GM19238 (cell line): ENCODE results near the gene ZNF697.
"Not testable (repeated sequence)": the region's sequence is repeated elsewhere in the genome, so short reads cannot be mapped to it uniquely, and the experiment has no call there.

Source experiments
- DNase-seq: peaks from one replicate; pipeline ENCODE4 v3.0.0; 2011; ENCODE audit warnings: low spot score; ENCODE audit not compliant: insufficient read length

Gene ZNF697

DNA sequence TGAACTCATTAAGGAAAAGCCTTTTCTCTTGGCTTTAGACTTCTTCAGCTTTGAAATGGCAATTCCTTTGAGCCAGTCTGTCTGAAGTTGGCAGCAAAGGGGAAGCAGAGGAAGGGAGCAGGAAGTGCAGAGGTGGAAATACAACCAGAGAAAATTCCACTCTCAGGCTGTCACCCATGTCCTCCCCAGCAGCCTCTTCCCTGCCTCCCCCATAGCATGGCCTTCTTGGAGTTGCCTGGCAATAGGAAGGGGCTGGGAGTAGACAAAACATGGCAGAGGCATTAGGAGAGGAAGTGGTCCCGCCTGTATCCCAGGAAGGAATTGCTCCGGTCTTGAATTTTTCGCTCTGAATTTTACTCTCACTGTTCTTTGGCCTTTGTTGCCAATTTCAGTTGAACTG is 44.8 kb downstream of the ZNF697 start:
- DNase-seq: not testable (repeated sequence)

DNA sequence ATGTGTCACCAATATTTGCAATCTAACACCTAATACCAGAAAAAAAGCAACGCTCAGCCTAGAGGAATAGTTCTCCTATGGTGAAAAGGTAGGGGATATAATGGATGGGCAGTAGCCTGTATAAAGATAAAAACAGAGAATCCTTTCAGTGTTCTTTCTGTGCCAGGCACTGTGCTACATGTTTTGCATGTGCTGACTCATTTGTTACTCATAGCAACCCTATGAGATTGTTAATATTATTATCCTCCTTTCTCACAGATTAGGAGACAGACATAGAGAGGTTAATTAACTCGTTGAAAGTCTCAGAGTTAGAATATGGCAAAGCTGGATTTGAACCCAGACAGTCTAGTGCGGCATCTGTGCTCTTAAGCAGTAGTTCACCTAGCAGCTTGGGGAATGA is 45.3 kb downstream of the ZNF697 start:
- not testable (repeated sequence) for DNase-seq

DNA sequence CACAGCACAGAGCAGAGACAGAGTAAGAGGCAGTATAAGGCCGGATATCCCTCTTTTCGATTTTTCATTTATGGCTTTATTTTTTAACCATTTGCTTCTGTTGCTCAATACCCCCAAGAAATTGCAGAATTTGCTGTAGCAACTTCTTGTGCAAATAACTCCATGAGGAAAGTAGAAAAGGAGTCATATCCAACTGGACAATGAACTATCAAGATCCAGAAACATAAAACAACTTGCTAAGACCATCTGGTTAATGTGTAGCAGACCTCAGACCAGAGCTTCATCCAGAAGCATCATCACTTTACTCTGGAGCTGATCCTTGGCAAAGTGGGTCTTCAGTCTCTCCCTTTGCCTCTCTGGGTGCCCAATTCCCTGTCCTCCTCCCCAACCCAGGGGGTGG is 45.9 kb downstream of the ZNF697 start:
- no peak for DNase-seq

DNA sequence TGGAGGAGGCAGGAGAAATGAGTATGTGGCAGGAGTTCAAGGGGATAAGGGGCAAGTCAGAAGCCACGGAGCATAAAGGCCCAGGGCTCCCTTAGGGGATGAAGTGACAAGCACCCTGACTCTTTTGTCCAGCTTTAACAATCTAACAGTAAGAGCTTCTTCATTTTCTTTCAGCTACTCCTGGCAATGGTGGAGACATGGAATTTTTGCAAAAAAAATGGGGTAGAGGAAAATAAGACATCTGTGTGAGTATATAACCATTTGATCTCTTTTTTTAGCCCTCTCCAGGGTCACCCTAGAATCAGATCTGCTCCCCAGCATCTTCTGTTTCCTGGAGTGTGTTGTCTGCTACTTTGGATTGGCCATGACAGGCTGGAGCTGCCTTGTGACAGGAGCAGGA is 47.1 kb downstream of the ZNF697 start:
- DNase-seq: no peak

DNA sequence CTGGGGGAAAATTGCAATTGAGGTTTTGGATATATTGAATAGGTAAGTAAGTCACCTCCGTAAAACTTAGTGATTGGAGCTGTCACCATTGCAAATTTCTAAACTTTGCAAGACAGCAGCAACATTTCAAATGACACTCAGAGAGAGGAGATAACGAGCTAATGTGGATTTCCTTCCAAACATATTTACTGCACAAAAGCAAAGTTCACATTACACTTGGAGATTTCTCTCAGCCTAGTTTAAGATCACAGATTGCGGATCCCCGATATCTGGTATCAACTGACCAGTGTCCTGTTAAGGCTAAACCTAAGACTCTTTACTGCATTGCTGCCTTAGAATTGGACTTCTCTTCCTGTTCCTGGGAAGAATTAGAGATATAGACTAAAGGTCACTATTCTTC is 47.5 kb downstream of the ZNF697 start:
- DNase-seq: no peak

DNA sequence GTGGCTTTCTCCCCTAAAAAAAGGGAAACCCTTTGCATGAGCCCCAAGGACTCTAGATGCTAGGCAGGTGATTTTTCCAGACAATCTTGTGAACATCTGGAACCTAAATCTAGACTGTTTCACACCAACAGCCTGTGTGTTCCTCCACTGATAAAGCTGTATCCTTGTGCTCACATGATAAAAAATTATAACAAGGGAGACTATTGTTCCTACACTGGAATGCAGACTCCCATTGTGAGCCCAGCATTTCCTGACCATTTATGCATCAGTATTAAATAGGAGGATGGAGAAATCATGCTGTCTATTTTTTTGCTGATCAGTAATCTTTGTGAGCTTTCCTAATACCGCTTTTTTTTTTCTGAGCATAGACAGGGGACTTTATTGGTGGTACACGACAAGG is 52.5 kb downstream of the ZNF697 start:
- no peak for DNase-seq

DNA sequence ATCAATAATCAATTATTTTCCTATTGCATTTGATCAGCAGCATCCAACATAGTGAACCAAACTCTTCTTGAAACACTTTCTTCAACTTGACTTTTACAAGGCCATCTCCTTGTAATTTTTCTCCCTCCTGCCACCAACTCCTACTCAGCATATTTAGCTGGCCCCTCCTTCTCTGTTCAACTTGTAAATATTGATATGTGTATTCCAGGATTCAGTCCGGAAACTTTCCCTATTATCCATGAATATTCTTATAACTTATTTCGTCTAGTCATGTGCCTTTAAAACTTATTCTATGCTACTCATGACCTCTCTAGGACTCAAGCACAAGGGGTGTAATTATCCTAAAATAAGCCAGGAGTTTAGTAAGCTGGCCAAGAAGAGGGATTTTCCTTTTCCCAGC is 52.9 kb downstream of the ZNF697 start:
- DNase-seq: no peak

DNA sequence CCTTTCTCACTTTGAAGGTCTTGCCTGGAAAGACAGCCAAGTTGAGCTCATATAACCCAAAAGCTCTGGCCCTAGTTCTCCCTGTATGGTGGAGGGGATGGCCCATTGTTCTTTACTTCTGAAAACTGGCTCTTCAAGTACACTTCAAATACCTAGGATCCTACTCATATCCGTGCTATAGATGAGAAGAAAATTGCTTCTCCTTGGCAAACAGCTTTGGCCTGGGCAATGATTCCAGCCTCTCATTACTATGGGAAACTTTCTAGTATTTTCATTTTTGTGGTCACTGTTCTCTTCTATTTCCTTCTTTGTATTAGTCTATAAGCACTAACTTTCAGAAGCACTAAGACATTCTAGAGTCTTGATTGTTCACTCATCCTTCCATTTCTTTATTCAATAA is 53.7 kb downstream of the ZNF697 start:
- DNase-seq: no peak

DNA sequence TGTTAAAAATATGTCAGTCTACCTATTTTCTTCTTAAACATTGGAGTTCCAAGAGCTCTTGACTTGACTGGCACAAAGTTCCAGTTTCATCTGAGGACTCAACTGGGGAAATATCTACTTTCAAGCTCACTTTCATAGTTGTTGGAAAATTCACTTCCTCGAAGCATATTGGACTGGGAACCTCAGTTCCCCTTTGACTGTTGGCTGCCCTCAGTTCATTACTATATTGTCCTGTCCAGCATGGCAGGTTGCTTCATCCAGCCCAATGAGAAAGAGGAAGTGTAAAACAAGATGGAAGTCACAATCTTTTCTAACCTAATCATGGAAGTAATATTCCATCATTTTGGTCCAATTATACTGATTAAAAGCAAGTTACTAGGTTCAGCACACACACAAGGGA is 54.3 kb downstream of the ZNF697 start:
- DNase-seq: no peak

DNA sequence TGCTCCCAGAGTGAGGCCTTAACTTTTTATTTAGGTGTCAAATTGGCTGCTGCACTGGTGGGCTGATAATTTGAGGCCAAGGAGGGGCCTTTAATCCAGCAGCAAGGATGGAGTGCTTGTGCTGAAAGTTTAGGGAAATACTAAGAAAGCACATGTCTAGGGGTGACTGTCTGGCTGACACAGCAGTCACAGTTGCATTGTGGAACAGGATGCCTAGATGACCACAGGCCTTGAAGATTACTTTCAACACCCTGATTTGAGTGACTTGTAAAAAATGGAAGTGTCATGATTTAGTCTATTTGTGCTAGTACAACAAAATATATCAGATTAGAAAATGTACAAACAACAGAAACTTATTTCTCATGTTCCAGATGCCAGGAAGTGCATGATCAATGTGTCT is 57.7 kb downstream of the ZNF697 start:
- no peak for DNase-seq

DNA sequence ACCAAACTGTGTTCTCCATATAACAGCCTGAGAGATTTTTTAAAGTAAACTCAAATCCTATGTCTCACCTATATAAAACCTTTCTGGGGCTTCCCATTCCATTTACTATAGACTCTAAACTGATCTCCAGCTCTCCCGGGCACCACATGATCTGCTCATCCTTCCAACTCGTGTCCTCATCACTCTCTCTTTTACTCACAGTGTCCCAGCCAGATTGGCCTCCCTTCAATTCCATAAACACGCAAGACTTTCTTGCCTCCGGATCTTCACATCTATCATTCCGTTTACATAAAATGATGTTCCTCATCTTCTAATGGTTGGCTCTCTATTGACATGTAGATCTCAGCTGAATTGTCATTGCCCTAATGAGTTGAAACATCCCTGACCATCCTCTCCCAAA is 59.4 kb downstream of the ZNF697 start:
- no peak for DNase-seq

DNA sequence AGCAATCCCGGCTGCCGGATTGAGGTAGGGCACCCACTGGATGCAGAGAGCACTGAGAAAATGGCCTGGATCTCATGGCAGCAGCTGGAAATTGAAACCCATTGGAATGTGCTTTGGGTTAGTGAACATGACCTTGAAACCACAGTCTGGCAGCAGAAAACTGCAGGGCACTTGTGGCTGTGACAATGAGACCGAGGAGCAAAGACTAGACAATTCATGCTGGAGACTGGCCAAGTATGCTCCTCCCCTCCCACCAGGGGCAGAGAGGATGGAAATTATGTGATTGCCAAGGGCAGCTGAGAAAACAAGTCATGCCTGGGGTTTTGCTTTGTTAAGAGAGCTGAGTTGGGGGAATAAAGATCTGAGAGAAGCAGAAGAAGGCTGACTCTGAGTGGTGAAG is 60.7 kb downstream of the ZNF697 start:
- DNase-seq: no peak

DNA sequence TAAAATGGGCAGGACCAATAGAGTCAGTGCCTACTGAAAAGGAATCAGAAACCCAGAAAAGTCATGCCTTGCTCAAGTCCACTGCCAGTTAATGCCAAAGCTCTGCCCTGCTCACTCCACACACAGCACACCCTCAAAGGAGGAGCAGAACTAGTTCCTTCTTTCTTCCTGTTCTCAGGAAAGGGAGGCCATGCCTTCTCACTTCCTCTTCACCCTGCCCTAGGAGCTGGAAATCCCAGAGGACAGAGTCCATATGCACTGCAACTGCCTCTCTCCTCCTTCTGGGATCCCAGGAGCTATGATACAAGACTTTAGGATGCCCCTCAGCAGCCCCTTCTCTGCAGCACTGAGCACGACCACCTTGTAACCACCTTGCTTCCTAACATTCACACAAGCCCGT is 62.3 kb downstream of the ZNF697 start:
- not testable (repeated sequence) for DNase-seq

DNA sequence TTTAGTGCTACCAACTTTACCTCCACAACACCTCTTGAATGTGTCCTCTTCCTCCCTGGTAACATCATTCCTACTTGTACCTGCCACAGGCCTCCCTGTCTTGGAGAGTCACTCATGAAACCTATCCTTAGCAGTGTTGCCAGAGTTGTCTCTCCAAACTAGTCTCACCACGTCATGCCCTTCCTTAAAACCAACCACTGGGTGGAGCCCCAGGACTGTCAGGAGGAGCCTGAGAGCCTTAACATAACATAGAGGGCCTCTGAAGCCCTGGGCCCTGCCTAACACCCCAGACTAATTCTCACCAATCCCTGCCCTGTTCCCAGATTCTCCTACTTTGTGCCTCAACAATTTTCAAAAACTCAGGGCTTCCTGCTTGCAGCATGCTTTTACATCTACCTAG is 65.3 kb downstream of the ZNF697 start:
- no peak for DNase-seq

DNA sequence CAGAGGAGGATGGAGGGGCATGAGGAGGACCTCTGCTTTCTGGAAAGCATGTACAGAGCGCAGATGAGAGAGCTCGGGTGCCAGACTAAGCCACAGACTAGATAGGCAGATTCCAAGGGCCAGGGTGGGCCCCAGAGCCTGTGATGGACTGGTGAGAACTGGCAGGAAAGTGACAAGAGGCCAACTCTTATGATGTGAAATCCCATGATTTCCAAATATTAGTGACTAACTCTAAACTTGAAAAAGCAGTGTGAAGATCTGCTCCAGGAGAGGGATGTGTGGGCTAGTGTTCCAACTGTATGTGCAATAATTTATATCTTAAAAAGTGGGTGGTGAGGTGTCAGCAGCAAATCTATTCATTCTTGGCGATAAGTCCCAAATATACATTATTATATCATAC is 67.0 kb downstream of the ZNF697 start:
- DNase-seq: not testable (repeated sequence)

DNA sequence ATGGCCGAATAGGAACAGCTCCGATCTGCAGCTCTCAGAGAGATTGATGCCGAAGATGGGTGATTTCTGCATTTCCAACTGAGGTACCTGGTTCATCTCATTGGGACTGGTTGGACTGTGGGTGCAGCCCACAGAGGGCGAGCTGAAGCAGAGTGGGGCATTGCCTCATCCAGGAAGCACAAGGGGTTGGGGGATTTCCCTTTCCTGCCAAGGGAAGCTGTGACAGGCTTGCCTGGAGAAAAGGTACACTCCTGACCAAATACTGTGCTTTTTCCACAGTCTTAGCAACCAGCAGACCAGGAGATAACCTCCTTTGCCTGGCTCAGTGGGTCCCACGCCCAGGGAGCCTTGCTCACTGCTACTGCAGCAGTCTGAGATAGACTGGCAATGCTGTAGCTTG is 74.2 kb downstream of the ZNF697 start:
- DNase-seq: no peak

DNA sequence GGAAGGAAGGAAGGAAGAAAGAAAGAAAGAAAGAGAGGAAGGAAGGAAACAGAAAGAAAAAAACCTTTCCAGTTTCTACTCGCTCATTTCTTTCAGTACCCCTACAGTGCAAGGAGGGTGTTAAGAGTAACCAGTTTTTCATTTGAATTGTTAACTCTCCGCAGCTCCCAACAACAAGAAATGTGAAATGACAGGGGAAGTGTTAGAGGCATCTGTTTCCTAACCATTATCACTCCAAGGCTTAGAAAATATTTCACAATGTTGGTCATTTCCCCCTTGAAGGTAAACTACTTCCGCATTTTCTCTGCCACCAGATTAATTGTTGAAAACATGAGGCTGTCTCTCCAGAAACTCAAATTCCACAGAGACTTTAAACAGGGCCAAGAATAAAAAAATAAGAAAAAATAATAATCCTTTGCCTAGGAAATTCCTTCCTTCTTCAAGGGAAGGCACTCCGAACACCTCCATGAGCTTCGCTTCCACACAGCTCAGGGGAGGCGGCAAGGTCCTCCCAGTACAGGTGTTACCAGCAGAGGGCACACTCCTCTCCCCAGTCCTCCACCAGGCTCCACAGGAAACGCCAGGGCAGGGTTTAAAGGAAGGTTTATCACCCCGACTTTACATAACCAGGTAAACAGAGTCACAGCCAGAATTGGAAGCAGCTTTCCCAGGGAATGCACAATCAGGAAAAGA is 78.0 kb downstream of the ZNF697 start:
- DNase-seq: not testable (repeated sequence)
